Calu3 (cell line): ENCODE measurements around the gene CDH4. TPM values are rescaled to one million over a fixed set of nuclear protein-coding genes. Genes with fewer than 3 reads are reported as not detected.

Source experiments
- BruUV-seq: library from RNA; stranded (reverse); fragments of 400-500 nt; replicated peaks from 2 replicates; lab custom pipeline; 2021; lab: Mats Ljungman, UMichigan
- CTCF ChIA-PET: fragments of 300-600 bp; sonication (Branson Sonifier 250); formaldehyde crosslinking; loops from one replicate; lab custom pipeline; 2022; ENCODE audit warnings: antibody characterized with exemption; lab: Charles Lee
- DNase-seq: peaks from one replicate; pipeline ENCODE4 v3.0.0; 2022
- H3K27ac Mint-ChIP-seq: one replicate; pipeline ENCODE4 v1.8.0; 2022; ENCODE audit warnings: mixed read lengths; ENCODE audit not compliant: unreplicated experiment
- H3K27me3 Mint-ChIP-seq: one replicate; pipeline ENCODE4 v1.8.0; 2022; ENCODE audit warnings: mixed read lengths; ENCODE audit not compliant: unreplicated experiment
- H3K36me3 Mint-ChIP-seq: one replicate; pipeline ENCODE4 v1.8.0; 2022; ENCODE audit warnings: mild to moderate bottlenecking, moderate library complexity, mixed read lengths; ENCODE audit not compliant: insufficient read depth, unreplicated experiment
- H3K4me1 Mint-ChIP-seq: one replicate; pipeline ENCODE4 v1.8.0; 2022; ENCODE audit warnings: mild to moderate bottlenecking, low read depth, mixed read lengths; ENCODE audit not compliant: unreplicated experiment
- H3K4me3 Mint-ChIP-seq: one replicate; pipeline ENCODE4 v1.8.0; 2022; ENCODE audit warnings: mild to moderate bottlenecking, low read depth, moderate library complexity, mixed read lengths; ENCODE audit not compliant: unreplicated experiment
- H3K9me3 Mint-ChIP-seq: one replicate; pipeline ENCODE4 v1.8.0; 2022; ENCODE audit warnings: low read depth, mixed read lengths; ENCODE audit not compliant: unreplicated experiment
- intact Hi-C: fragments of 100-400 bp; cut with micrococcal nuclease; formaldehyde crosslinking; loops from one replicate; pipeline ENCODE4 v1.10.0; 2022; ENCODE audit not compliant: unreplicated experiment
- total RNA-seq: library from RNA; stranded (reverse); gene quantifications from 2 replicates; pipeline ENCODE4 v1.2.3, GENCODE V29; 2022
- TF ChIP-seq, protein P1 (sequence below): fragments of 200-600 bp; IDR thresholded peaks from one replicate; pipeline ENCODE4 v1.8.0; 2022; ENCODE audit warnings: antibody characterized with exemption; ENCODE audit not compliant: unreplicated experiment

The CDH4 gene
- total RNA-seq, 1 experiment from 2014 or later = not detected

DNA sequence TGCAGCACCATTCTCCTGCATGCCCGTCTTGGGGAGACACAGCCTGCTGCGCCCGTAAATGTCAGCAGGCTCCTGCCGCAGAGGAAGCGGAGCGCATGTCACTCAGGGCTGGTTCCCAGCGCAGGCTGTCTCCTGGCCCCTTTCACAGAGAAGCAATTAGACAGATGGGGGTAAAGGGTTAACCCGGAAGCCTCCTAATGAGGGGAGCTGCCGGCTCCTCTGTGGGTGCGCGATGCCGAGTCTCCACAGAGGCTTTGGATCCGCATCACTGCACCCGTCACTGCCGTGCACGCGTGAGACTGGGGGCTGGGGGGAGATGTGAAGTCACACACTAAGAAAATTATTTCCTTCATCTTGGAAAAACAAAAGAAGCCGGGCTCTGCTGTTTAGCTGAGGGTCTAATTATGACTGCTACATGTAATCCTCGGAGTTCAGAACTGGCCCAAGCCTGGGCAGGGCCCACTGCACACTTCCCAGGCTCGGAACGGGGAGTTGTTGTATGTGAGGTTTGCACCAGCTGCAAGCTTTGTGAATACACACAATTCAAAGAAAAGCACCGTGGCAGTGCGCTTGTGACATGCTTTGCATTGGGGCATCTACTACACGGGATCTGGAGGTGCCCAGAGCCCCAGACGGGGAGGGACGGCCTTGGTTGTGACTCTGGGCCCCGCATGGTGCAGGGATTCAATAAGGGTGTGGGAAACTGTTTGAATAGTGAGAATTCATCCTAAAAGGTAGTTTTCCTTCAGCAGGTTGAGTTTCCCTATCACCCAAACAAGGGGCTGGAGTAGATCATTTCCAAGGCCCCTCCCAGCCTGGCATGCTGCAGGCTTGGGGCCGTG is 482.1 kb downstream of the CDH4 start:
- intact Hi-C loops = no loop called here
- no peak for DNase-seq
- H3K27ac Mint-ChIP-seq = no peak overlapping the region
- H3K4me1 Mint-ChIP-seq = no peaks in the 10 kb centered on the region
- no TSS peak for BruUV-seq
- H3K36me3 Mint-ChIP-seq = no peaks in the 10 kb centered on the region
- no peak overlapping the region for H3K4me3 Mint-ChIP-seq
- TF ChIP-seq, protein P1, sequence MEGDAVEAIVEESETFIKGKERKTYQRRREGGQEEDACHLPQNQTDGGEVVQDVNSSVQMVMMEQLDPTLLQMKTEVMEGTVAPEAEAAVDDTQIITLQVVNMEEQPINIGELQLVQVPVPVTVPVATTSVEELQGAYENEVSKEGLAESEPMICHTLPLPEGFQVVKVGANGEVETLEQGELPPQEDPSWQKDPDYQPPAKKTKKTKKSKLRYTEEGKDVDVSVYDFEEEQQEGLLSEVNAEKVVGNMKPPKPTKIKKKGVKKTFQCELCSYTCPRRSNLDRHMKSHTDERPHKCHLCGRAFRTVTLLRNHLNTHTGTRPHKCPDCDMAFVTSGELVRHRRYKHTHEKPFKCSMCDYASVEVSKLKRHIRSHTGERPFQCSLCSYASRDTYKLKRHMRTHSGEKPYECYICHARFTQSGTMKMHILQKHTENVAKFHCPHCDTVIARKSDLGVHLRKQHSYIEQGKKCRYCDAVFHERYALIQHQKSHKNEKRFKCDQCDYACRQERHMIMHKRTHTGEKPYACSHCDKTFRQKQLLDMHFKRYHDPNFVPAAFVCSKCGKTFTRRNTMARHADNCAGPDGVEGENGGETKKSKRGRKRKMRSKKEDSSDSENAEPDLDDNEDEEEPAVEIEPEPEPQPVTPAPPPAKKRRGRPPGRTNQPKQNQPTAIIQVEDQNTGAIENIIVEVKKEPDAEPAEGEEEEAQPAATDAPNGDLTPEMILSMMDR = no peak
- no peaks in the 10 kb centered on the region for H3K9me3 Mint-ChIP-seq
- H3K27me3 Mint-ChIP-seq = peaks cover 57% of the 10 kb centered on the region
- CTCF ChIA-PET = no interaction called here

DNA sequence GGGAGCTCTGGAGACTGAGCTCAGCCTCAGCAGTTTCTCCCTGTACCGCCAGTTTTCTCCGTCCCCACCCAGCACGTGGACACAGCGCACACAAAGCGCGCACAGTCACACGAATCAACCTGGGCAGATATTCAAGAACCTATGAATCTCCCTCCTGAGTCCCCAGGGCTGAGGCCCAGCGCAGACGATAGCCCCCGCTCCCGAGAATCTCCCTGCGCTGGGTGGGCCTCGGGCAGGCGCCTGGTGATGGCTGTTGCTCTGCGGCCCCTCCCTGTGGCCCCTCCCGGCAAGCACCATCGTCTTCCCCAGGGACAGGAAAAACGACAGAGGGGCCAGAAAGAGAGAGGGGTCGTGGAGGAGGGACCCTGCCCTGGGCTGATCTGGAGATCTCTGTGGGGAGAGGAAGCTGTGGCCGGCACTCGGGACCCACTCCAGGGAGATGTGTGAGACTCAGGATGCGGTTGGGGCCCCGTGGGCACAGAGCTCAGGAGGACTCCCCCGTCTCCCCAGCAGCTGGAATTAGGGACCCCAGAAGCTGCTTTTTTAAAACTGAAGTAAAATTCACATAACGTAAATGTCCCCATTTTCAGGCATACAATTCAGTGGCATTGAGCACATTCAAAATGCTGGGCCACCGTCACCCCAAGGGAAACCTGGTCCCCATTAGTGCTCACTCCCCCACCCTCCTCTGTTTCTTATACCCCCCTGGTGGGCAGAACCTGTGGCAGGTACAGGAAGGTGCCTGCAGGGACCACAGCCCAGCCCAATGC is 482.9 kb downstream of the CDH4 start:
- no TSS peak for BruUV-seq
- H3K4me1 Mint-ChIP-seq = no peaks in the 10 kb centered on the region
- no peak overlapping the region for H3K4me3 Mint-ChIP-seq
- CTCF ChIA-PET = no interaction called here
- peaks cover 49% of the 10 kb centered on the region for H3K27me3 Mint-ChIP-seq
- intact Hi-C loops = no loop called here
- no peak for DNase-seq
- no peaks in the 10 kb centered on the region for H3K36me3 Mint-ChIP-seq
- H3K9me3 Mint-ChIP-seq = no peaks in the 10 kb centered on the region
- no peak overlapping the region for H3K27ac Mint-ChIP-seq
- TF ChIP-seq, protein P1 = no peak

DNA sequence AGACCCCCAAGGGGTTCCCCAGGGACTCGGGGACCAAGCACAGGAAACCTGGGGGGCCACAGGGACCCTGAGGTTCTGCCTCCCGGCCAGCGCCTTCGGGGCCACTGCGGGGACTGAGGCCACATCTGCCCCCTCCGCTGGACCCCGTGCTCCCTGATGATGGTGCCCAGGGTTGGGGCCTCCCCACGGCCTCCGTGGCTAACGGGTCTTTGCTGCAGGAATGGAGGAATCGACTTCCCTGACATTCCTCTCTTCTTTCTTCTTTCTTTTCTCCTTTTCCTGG is 483.4 kb downstream of the CDH4 start:
- BruUV-seq = no TSS peak
- H3K9me3 Mint-ChIP-seq = no peaks in the 10 kb centered on the region
- TF ChIP-seq, protein P1 = no peak
- CTCF ChIA-PET = no interaction called here
- intact Hi-C loops = no loop called here
- H3K36me3 Mint-ChIP-seq = no peaks in the 10 kb centered on the region
- no peak overlapping the region for H3K27ac Mint-ChIP-seq
- no peak overlapping the region for H3K4me3 Mint-ChIP-seq
- peaks cover 51% of the 10 kb centered on the region for H3K27me3 Mint-ChIP-seq
- DNase-seq = no peak
- H3K4me1 Mint-ChIP-seq = no peaks in the 10 kb centered on the region

DNA sequence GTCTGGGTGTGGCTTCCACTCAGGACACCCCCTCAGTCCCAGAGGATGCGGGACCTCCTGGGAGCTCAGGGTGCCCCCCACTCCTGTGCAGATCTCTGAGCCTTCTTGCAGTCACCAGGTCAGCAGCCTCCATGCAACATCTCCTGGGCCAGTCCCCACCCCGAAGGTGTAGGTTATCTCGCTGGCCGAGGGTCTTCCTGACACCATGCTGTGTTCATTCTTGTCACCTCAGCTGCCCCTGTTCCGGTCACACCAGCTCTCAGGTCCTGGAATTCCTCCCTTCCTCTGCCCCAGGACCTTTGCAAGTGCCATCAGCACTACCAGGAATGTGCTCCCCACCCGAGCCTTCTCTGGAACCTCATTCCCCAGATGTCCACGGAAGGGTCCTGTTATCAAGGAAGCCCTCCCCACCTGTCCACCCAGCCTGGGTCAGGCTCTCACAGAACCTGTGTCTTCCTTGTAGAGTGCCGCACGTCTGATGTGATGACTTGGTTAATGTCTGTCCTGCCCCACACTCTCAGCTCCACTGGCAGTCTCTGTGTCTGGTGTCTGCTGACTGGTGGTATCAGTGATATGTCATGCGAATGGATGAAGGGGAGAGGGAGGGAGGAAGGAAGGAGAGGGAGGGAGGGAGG is 484.1 kb downstream of the CDH4 start:
- Mint-ChIP-seq H3K4me3 (no peak overlapping the region), H3K4me1 (no peaks in the 10 kb centered on the region), H3K27me3 (peaks cover 58% of the 10 kb centered on the region), H3K36me3 (no peaks in the 10 kb centered on the region), H3K9me3 (no peaks in the 10 kb centered on the region), H3K27ac (no peak overlapping the region)
- BruUV-seq = no TSS peak
- no peak for DNase-seq
- intact Hi-C loops = no loop called here
- TF ChIP-seq, protein P1 = no peak
- CTCF ChIA-PET = no interaction called here
